ENCODE measurements around the gene ZNF423. TPM values are rescaled to one million over a fixed set of nuclear protein-coding genes. Genes with fewer than 3 reads are reported as not detected.

ZNF423 gene
- total RNA-seq, 1 experiment from 2014 or later = 0.20 TPM

GRCh38 chr16:49811644-49812334 is 44.1 kb downstream of the ZNF423 start:
- CTCF ChIA-PET = no interaction called here
- no peaks in the 10 kb centered on the region for H3K9me3 Mint-ChIP-seq (ENCODE audit: unreplicated experiment)
- no TSS peak for BruUV-seq (replicated peaks)

GRCh38 chr16:49810831-49811230 is 45.1 kb downstream of the ZNF423 start:
- no peak overlapping the region for H3K4me3 ChIP-seq (ENCODE audit: low read depth, low read length)
- Mint-ChIP-seq H3K27me3 (ENCODE audit: insufficient read depth, unreplicated experiment) (peaks cover 14% of the 10 kb centered on the region), H3K36me3 (ENCODE audit: insufficient read depth, unreplicated experiment) (no peaks in the 10 kb centered on the region), H3K4me3 (ENCODE audit: unreplicated experiment) (no peak overlapping the region), H3K9me3 (ENCODE audit: unreplicated experiment) (no peaks in the 10 kb centered on the region), H3K27ac (ENCODE audit: unreplicated experiment) (no peak overlapping the region), H3K4me1 (ENCODE audit: low read depth, unreplicated experiment) (no peaks in the 10 kb centered on the region)
- no peak for DNase-seq
- H3K27me3 ChIP-seq (replicated peaks; ENCODE audit: control insufficient read depth, insufficient read depth, low read length) = no peaks in the 10 kb centered on the region; the same call in none of the 2 replicates
- no peaks in the 10 kb centered on the region for H3K4me1 ChIP-seq
- TF ChIP-seq CTCF (IDR thresholded peaks at IDR 0.05; ENCODE audit: insufficient read depth in 1 of 2, low read depth in 1 of 2, low read length in 1 of 2, severe bottlenecking in 1 of 2, unreplicated experiment in 1 of 2) = no peak
- CTCF ChIA-PET = no interaction called here
- POLR2A ChIA-PET = no interaction called here
- intact Hi-C loops (cut with micrococcal nuclease; ENCODE audit: unreplicated experiment) = no loop called here
- no peaks in the 10 kb centered on the region for H3K9me3 ChIP-seq
- BruUV-seq (replicated peaks) = no TSS peak
- H3K36me3 ChIP-seq (ENCODE audit: control insufficient read depth, insufficient read depth, low read length) = no peaks in the 10 kb centered on the region

More at GRCh38 chr16:49811644-49812334, 44.1 kb downstream of the ZNF423 start:
- TF ChIP-seq CTCF (IDR thresholded peaks at IDR 0.05; ENCODE audit: insufficient read depth in 1 of 2, low read depth in 1 of 2, low read length in 1 of 2, severe bottlenecking in 1 of 2, unreplicated experiment in 1 of 2) = no peak
- Mint-ChIP-seq H3K4me3 (ENCODE audit: unreplicated experiment) (no peak overlapping the region), H3K27ac (ENCODE audit: unreplicated experiment) (no peak overlapping the region), H3K36me3 (ENCODE audit: insufficient read depth, unreplicated experiment) (no peaks in the 10 kb centered on the region), H3K4me1 (ENCODE audit: low read depth, unreplicated experiment) (no peaks in the 10 kb centered on the region), H3K27me3 (ENCODE audit: insufficient read depth, unreplicated experiment) (peaks cover 14% of the 10 kb centered on the region)
- Histone ChIP-seq H3K4me1 (no peaks in the 10 kb centered on the region), H3K36me3 (ENCODE audit: control insufficient read depth, insufficient read depth, low read length) (no peaks in the 10 kb centered on the region), H3K9me3 (no peaks in the 10 kb centered on the region), H3K4me3 (ENCODE audit: low read depth, low read length) (no peak overlapping the region), H3K27me3 (replicated peaks; ENCODE audit: control insufficient read depth, insufficient read depth, low read length) (no peaks in the 10 kb centered on the region; the same call in none of the 2 replicates)
- intact Hi-C loops (cut with micrococcal nuclease; ENCODE audit: unreplicated experiment) = no loop called here
- DNase-seq = no peak
- POLR2A ChIA-PET = no interaction called here

GRCh38 chr16:49809561-49809960 is 46.4 kb downstream of the ZNF423 start:
- Histone ChIP-seq H3K4me3 (ENCODE audit: low read depth, low read length) (no peak overlapping the region), H3K4me1 (no peaks in the 10 kb centered on the region), H3K27me3 (replicated peaks; ENCODE audit: control insufficient read depth, insufficient read depth, low read length) (no peaks in the 10 kb centered on the region; the same call in none of the 2 replicates), H3K9me3 (no peaks in the 10 kb centered on the region), H3K36me3 (ENCODE audit: control insufficient read depth, insufficient read depth, low read length) (no peaks in the 10 kb centered on the region)
- no TSS peak for BruUV-seq (replicated peaks)
- Mint-ChIP-seq H3K36me3 (ENCODE audit: insufficient read depth, unreplicated experiment) (no peaks in the 10 kb centered on the region), H3K4me1 (ENCODE audit: low read depth, unreplicated experiment) (no peaks in the 10 kb centered on the region), H3K27ac (ENCODE audit: unreplicated experiment) (no peak overlapping the region), H3K4me3 (ENCODE audit: unreplicated experiment) (no peak overlapping the region), H3K27me3 (ENCODE audit: insufficient read depth, unreplicated experiment) (peaks cover 17% of the 10 kb centered on the region), H3K9me3 (ENCODE audit: unreplicated experiment) (no peaks in the 10 kb centered on the region)
- TF ChIP-seq CTCF (IDR thresholded peaks at IDR 0.05; ENCODE audit: insufficient read depth in 1 of 2, low read depth in 1 of 2, low read length in 1 of 2, severe bottlenecking in 1 of 2, unreplicated experiment in 1 of 2) = no peak
- POLR2A ChIA-PET = no interaction called here
- no peak for DNase-seq
- CTCF ChIA-PET = no interaction called here
- intact Hi-C loops (cut with micrococcal nuclease; ENCODE audit: unreplicated experiment) = no loop called here
